ENCODE results near the gene AVL9. TPM values are rescaled to one million over a fixed set of nuclear protein-coding genes. Genes with fewer than 3 reads are reported as not detected.

The AVL9 gene
- polyA plus RNA-seq, 1 of the 3 experiments (the other 2 are of a cell fraction): 8.9 TPM

- H3K36me3 ChIP-seq (replicated peaks in 1 of 2; ENCODE audit: control insufficient read depth in 1 of 2, insufficient read depth in 2 of 2, low read length in 1 of 2): peaks cover 0 to 2% of the 10 kb centered on the region in 2 experiments
- H3K9ac ChIP-seq: no peak overlapping the region
- peaks cover 85% of the 10 kb centered on the region for H3K79me2 ChIP-seq (ENCODE audit: insufficient read depth)
- no peak overlapping the region for H3K27ac ChIP-seq (ENCODE audit: low read depth in 2 of 2, low read length in 1 of 2)
- H4K20me1 ChIP-seq (ENCODE audit: insufficient read depth): peaks cover 13% of the 10 kb centered on the region
- no peaks in the 10 kb centered on the region for H3K9me2 ChIP-seq
- no peak overlapping the region for H3K4me3 ChIP-seq (ENCODE audit: low read depth in 2 of 2, low read length in 1 of 2)
- no peaks in the 10 kb centered on the region for H3K27me3 ChIP-seq (ENCODE audit: insufficient read depth)
- H3F3A ChIP-seq (replicated peaks; ENCODE audit: insufficient read depth): peaks cover 7% of the 10 kb centered on the region
- DNase-seq: no peak
- no peak for TF ChIP-seq USF2 (IDR thresholded peaks at IDR 0.05; ENCODE audit: borderline replicate concordance, low read depth, low read length)
- no peaks in the 10 kb centered on the region for H3K9me3 ChIP-seq
- no peak overlapping the region for H3K4me2 ChIP-seq
- H3K4me1 ChIP-seq (ENCODE audit: control insufficient read depth in 1 of 2, insufficient read depth in 2 of 2, low read depth in 1 of 2, low read length in 1 of 2): no peaks in the 10 kb centered on the region
- ChIA-PET CTCF (no interaction called here), POLR2A (no interaction called here)
- no peak overlapping the region for H2AFZ ChIP-seq (ENCODE audit: low read depth)
- 95% methylated on average over 4 of the region's 4 CpGs for WGBS (ENCODE audit: low lambda C conversion rate)
These were observed 30.6 kb downstream of the AVL9 start for GRCh38 chr7:32525839-32526238.

GRCh38 chr7:32531402-32531801 is 36.1 kb downstream of the AVL9 start:
- no peaks in the 10 kb centered on the region for H3K9me3 ChIP-seq
- H3K4me2 ChIP-seq: no peak overlapping the region
- H3K36me3 ChIP-seq (replicated peaks in 1 of 2; ENCODE audit: control insufficient read depth in 1 of 2, insufficient read depth in 2 of 2, low read length in 1 of 2): peaks cover 7 to 10% of the 10 kb centered on the region in 2 experiments
- H3K27me3 ChIP-seq (ENCODE audit: insufficient read depth): no peaks in the 10 kb centered on the region
- H3K4me1 ChIP-seq (ENCODE audit: control insufficient read depth in 1 of 2, insufficient read depth in 2 of 2, low read depth in 1 of 2, low read length in 1 of 2): 0 out of 4 replicates have a peak, but pooled peaks cover 0 to under 1% of the 10 kb centered on the region in 2 experiments
- peaks cover 17% of the 10 kb centered on the region for H3F3A ChIP-seq (replicated peaks; ENCODE audit: insufficient read depth)
- TF ChIP-seq JUND (IDR thresholded peaks at IDR 0.05): no peak
- no peak for TF ChIP-seq MAX (IDR thresholded peaks at IDR 0.05; ENCODE audit: low read depth)
- DNase-seq: no peak
- ChIA-PET CTCF (no interaction called here), POLR2A (interaction anchor here (0.7 kb wide), 1 partner anchor 36 kb away, joined by 3 read pairs; the partner anchor contains the start of gene AVL9)
- no peak overlapping the region for H3K4me3 ChIP-seq (ENCODE audit: low read depth in 2 of 2, low read length in 1 of 2)
- H3K79me2 ChIP-seq (ENCODE audit: insufficient read depth): peaks cover 78% of the 10 kb centered on the region
- H3K9me2 ChIP-seq: no peaks in the 10 kb centered on the region
- H4K20me1 ChIP-seq (ENCODE audit: insufficient read depth): peaks cover 42% of the 10 kb centered on the region
- H3K9ac ChIP-seq: no peak overlapping the region
- no peak overlapping the region for H3K27ac ChIP-seq (ENCODE audit: low read depth in 2 of 2, low read length in 1 of 2)
- WGBS (ENCODE audit: low lambda C conversion rate): 93% methylated on average over 13 of the region's 13 CpGs
- no peak overlapping the region for H2AFZ ChIP-seq (ENCODE audit: low read depth)

- Histone ChIP-seq H3F3A (replicated peaks; ENCODE audit: insufficient read depth) (peaks cover 24% of the 10 kb centered on the region), H4K20me1 (ENCODE audit: insufficient read depth) (peaks cover 46% of the 10 kb centered on the region), H2AFZ (ENCODE audit: low read depth) (no peak overlapping the region), H3K79me2 (ENCODE audit: insufficient read depth) (peaks cover 77% of the 10 kb centered on the region), H3K4me2 (no peak overlapping the region), H3K4me3 (ENCODE audit: low read depth in 2 of 2, low read length in 1 of 2) (no peak overlapping the region), H3K27me3 (ENCODE audit: insufficient read depth) (no peaks in the 10 kb centered on the region), H3K36me3 (replicated peaks in 1 of 2; ENCODE audit: control insufficient read depth in 1 of 2, insufficient read depth in 2 of 2, low read length in 1 of 2) (peaks cover 7 to 10% of the 10 kb centered on the region in 2 experiments), H3K9me2 (no peaks in the 10 kb centered on the region), H3K27ac (ENCODE audit: low read depth in 2 of 2, low read length in 1 of 2) (no peak overlapping the region), H3K9me3 (no peaks in the 10 kb centered on the region), H3K4me1 (ENCODE audit: control insufficient read depth in 1 of 2, insufficient read depth in 2 of 2, low read depth in 1 of 2, low read length in 1 of 2) (peaks cover 0 to 7% of the 10 kb centered on the region in 2 experiments; a peak in 3 of 4 replicates), H3K9ac (no peak overlapping the region)
- POLR2A ChIA-PET: no interaction called here
- DNase-seq: no peak
- 100% methylated on average over 3 of the region's 3 CpGs for WGBS (ENCODE audit: low lambda C conversion rate)
- CTCF ChIA-PET: interaction anchor here (0.6 kb wide), 1 partner anchor 136 kb away, joined by 3 read pairs; no protein-coding TSS in a partner anchor
- TF ChIP-seq USF2 (IDR thresholded peaks at IDR 0.05; ENCODE audit: borderline replicate concordance, low read depth, low read length) (no peak), MEF2A (IDR thresholded peaks at IDR 0.05; ENCODE audit: borderline replicate concordance, low read depth) (no peak), SMC3 (IDR thresholded peaks at IDR 0.05; ENCODE audit: low read depth, low read length) (no peak), POLR2AphosphoS5 (IDR thresholded peaks at IDR 0.05; ENCODE audit: low read depth, low read length) (no peak), USF1 (IDR thresholded peaks at IDR 0.05; ENCODE audit: borderline replicate concordance, low read depth) (no peak), JUND (IDR thresholded peaks at IDR 0.05) (no peak), RAD21 (IDR thresholded peaks at IDR 0.05; ENCODE audit: low read length) (no peak), MXI1 (IDR thresholded peaks at IDR 0.05; ENCODE audit: low read depth, low read length) (no peak), TAF1 (IDR thresholded peaks at IDR 0.05; ENCODE audit: borderline replicate concordance, low read depth, low read length) (no peak), ZBTB33 (IDR thresholded peaks at IDR 0.05; ENCODE audit: borderline replicate concordance, low read depth) (no peak), IRF3 (IDR thresholded peaks at IDR 0.05; ENCODE audit: low read depth, low read length) (no peak)
These were observed 36.8 kb downstream of the AVL9 start for GRCh38 chr7:32532086-32532485.
